ENCODE results near the gene HEATR3. TPM values are rescaled to one million over a fixed set of nuclear protein-coding genes. Genes with fewer than 3 reads are reported as not detected.

The HEATR3 gene
- total and polyA plus RNA-seq, 2 of the 8 experiments (the other 6 are each of a cell fraction or from before 2014, with no cell fraction given) = 13.0 to 29.2 TPM

- TF ChIP-seq POU5F1 (IDR thresholded peaks at IDR 0.05; ENCODE audit: low read depth, low read length) (no peak), NRF1 (IDR thresholded peaks at IDR 0.05; ENCODE audit: low read depth, low read length) (no peak), EP300 (IDR thresholded peaks at IDR 0.05; ENCODE audit: borderline replicate concordance in 1 of 2, low read depth in 2 of 2, low read length in 2 of 2) (no peak), RFX5 (IDR thresholded peaks at IDR 0.05; ENCODE audit: borderline replicate concordance, low read depth, low read length) (no peak), POLR2A (IDR thresholded peaks at IDR 0.05; ENCODE audit: control extremely low read depth in 1 of 2, low read depth in 2 of 2, low read length in 2 of 2) (no peak), TEAD4 (IDR thresholded peaks at IDR 0.05; ENCODE audit: low read depth, low read length) (no peak), EZH2 (IDR thresholded peaks at IDR 0.05; ENCODE audit: low read depth, low read length, severe bottlenecking) (no peak)
Observed at GRCh38 chr16:50047864-50048263, 17.9 kb upstream of the HEATR3 start (continued).
